Endothelial cell of umbilical vein (primary cell): ENCODE data around the gene LMBR1L. TPM values are rescaled to one million over a fixed set of nuclear protein-coding genes. Genes with fewer than 3 reads are reported as not detected.
"Not testable (repeated sequence)": the region's sequence is repeated elsewhere in the genome, so short reads cannot be mapped to it uniquely, and the experiment has no call there.

Source experiments
- BruUV-seq: library from RNA; stranded (reverse); fragments of 400-500 nt; replicated peaks from 2 replicates; lab custom pipeline; 2021; lab: Mats Ljungman, UMichigan
- CTCF ChIA-PET: fragments of 300-600, 350-600 bp; sonication (Branson Sonifier 250); formaldehyde crosslinking; loops from one replicate; lab custom pipeline; 2021; ENCODE audit warnings: antibody characterized with exemption, inconsistent platforms; lab: Charles Lee
- POLR2A ChIA-PET: fragments of 300-600, 350-600 bp; sonication (Branson Sonifier 250); formaldehyde crosslinking; loops from one replicate; lab custom pipeline; 2021; ENCODE audit warnings: antibody characterized with exemption, inconsistent platforms; lab: Charles Lee
- DNase-seq: peaks from one replicate; pipeline ENCODE4 v3.0.0-alpha.2; 2011; ENCODE audit warnings: low read depth, low spot score
- FAIRE-seq: peaks from 2 replicates; lab custom pipeline; 2011; peaks lifted over from hg19 to GRCh38; lab: Jason Lieb, UNC
- H2AFZ ChIP-seq: 2 replicates; pipeline ENCODE4 v1.6.0; 2012; ENCODE audit warnings: low read depth, low read length, control low read depth, inconsistent platforms
- H3K27ac ChIP-seq: 2 replicates; pipeline ENCODE4 v1.5.1; 2011; ENCODE audit warnings: low read depth, mild to moderate bottlenecking, control low read depth, low read length, moderate library complexity; ENCODE audit not compliant: insufficient read depth
- H3K27me3 ChIP-seq, 2 experiments: 2 replicates each; pipeline versions ENCODE4 v1.6.0 to v1.6.1; 2011; ENCODE audit warnings: low read length in 2 of 2, mixed read lengths in 1 of 2; ENCODE audit not compliant: control insufficient read depth in 2 of 2, insufficient read depth in 2 of 2
- H3K36me3 ChIP-seq, 2 experiments: 2 replicates in 1 of 2; 3 replicates in 1 of 2; pipeline ENCODE4 v1.5.1; 2011; ENCODE audit warnings: low read length in 2 of 2, mild to moderate bottlenecking in 1 of 2, moderate library complexity in 1 of 2; ENCODE audit not compliant: control insufficient read depth in 2 of 2, insufficient read depth in 2 of 2; ENCODE audit errors: extremely low read depth in 1 of 2
- H3K4me1 ChIP-seq: 3 replicates; pipeline ENCODE4 v1.5.1; 2011; ENCODE audit warnings: mild to moderate bottlenecking, low read length; ENCODE audit not compliant: control insufficient read depth, insufficient read depth; ENCODE audit errors: extremely low read depth
- H3K4me2 ChIP-seq: 2 replicates; pipeline ENCODE4 v1.6.1; 2011; ENCODE audit warnings: low read length, control low read depth, mixed read lengths; ENCODE audit not compliant: insufficient read depth
- H3K4me3 ChIP-seq, 3 experiments: fragments of 200-600 bp in 1 of 3; sonication (generic), shearing (Covaris generic) in 1 of 3; replicated peaks in 1 of 3; 2 replicates each; pipeline ENCODE4 v1.5.1; 2011 to 2016; ENCODE audit warnings: control low read depth in 3 of 3, low read length in 3 of 3, mild to moderate bottlenecking in 2 of 3, inconsistent platforms in 1 of 3, low read depth in 1 of 3, moderate library complexity in 1 of 3; ENCODE audit not compliant: insufficient read depth in 1 of 3
- H3K79me2 ChIP-seq: 2 replicates; pipeline ENCODE4 v1.6.0; 2012; ENCODE audit warnings: low read length, inconsistent platforms; ENCODE audit not compliant: control insufficient read depth, insufficient read depth
- H3K9ac ChIP-seq: replicated peaks from 2 replicates; pipeline ENCODE3; 2011; ENCODE audit warnings: low read length, control low read depth; ENCODE audit not compliant: insufficient read depth; ENCODE audit errors: extremely low read depth
- H3K9me1 ChIP-seq: replicated peaks from 3 replicates; pipeline ENCODE4 v1.6.0; 2011; ENCODE audit warnings: mild to moderate bottlenecking, low read length; ENCODE audit not compliant: control insufficient read depth, insufficient read depth; ENCODE audit errors: extremely low read depth
- H3K9me3 ChIP-seq: replicated peaks from 2 replicates; pipeline ENCODE4 v1.5.1; 2012; ENCODE audit warnings: low read length, inconsistent platforms; ENCODE audit not compliant: control insufficient read depth, insufficient read depth
- H4K20me1 ChIP-seq: replicated peaks from 2 replicates; pipeline ENCODE3; 2011; ENCODE audit warnings: mild to moderate bottlenecking, low read length; ENCODE audit not compliant: control insufficient read depth, insufficient read depth; ENCODE audit errors: extremely low read depth
- EZH2 ChIP-seq: IDR thresholded peaks from 2 replicates; pipeline ENCODE4 v1.6.1; 2012; ENCODE audit warnings: borderline replicate concordance, low read depth, mild to moderate bottlenecking, moderate library complexity, low read length, inconsistent platforms; ENCODE audit not compliant: severe bottlenecking
- FOS ChIP-seq: IDR thresholded peaks from 2 replicates; pipeline ENCODE4 v1.6.1; 2011; ENCODE audit warnings: mild to moderate bottlenecking, low read length, moderate library complexity, borderline replicate concordance; ENCODE audit not compliant: insufficient read depth
- GATA2 ChIP-seq: IDR thresholded peaks from 2 replicates; pipeline ENCODE4 v1.7.0; 2011; ENCODE audit warnings: low read depth, mild to moderate bottlenecking, moderate library complexity, mixed read lengths, low read length; ENCODE audit not compliant: insufficient read length, insufficient read depth
- JUN ChIP-seq: IDR thresholded peaks from 2 replicates; pipeline ENCODE4 v1.6.1; 2011; ENCODE audit warnings: borderline replicate concordance, low read depth; ENCODE audit not compliant: insufficient read length, insufficient read depth
- MYC ChIP-seq: IDR thresholded peaks from one replicate; pipeline ENCODE4 v1.6.1; 2011; ENCODE audit warnings: mild to moderate bottlenecking, low read depth, low read length
- POLR2A ChIP-seq: IDR thresholded peaks from 2 replicates; pipeline ENCODE4 v1.6.1; 2012; ENCODE audit warnings: low read depth, mild to moderate bottlenecking, control low read depth, low read length
- POLR2AphosphoS5 ChIP-seq: IDR thresholded peaks from 2 replicates; pipeline ENCODE4 v1.6.1; 2012; ENCODE audit warnings: low read depth, mild to moderate bottlenecking, control low read depth, low read length, moderate library complexity; ENCODE audit not compliant: insufficient read depth
- dilution Hi-C: fragments of 300-500 bp; cut with MboI; formaldehyde crosslinking; loops from one replicate; pipeline ENCODE4 v1.15.0; 2019; ENCODE audit warnings: low sequenced_read_pairs; ENCODE audit not compliant: extremely low pct_ligation_motif_present
- intact Hi-C: fragments of 100-400 bp; cut with micrococcal nuclease; formaldehyde crosslinking; loops from one replicate; pipeline ENCODE4 v1.10.0; 2022
- polyA plus RNA-seq, 4 experiments: library from polyadenylated mRNA; depleted of rRNA in 3 of 4; stranded (reverse) in 3 of 4; unstranded in 1 of 4; fragments of >200 nt; gene quantifications; 2 replicates each; pipeline versions ENCODE4 v1.2.1 to v1.2.3, GENCODE V29; 2011 to 2012; ENCODE audit warnings: missing spikeins in 1 of 4
- total RNA-seq: library from RNA; stranded (reverse); gene quantifications from 2 replicates; pipeline ENCODE4 v1.2.3, GENCODE V29; 2021
- TF ChIP-seq, protein P1 (sequence below), 2 donors: IDR thresholded peaks; 1 replicate in 1 of 2; 2 replicates in 1 of 2; pipeline ENCODE4 v1.5.1; 2011; ENCODE audit warnings: low read length in 2 of 2, mild to moderate bottlenecking in 2 of 2, moderate library complexity in 2 of 2, control low read depth in 1 of 2, inconsistent platforms in 1 of 2, low read depth in 1 of 2; ENCODE audit not compliant: insufficient read depth in 1 of 2; ENCODE audit errors: extremely low read depth in 1 of 2
- TF ChIP-seq, protein P2 (sequence below): IDR thresholded peaks from 2 replicates; pipeline ENCODE4 v1.6.1; 2011; ENCODE audit not compliant: insufficient read depth, insufficient read length

Gene LMBR1L
- total and polyA plus RNA-seq, 2 donors (not counting 3 experiments of a cell fraction or from before 2014, with no cell fraction given), result 78.3 to 106 TPM

- DNase-seq (no peak), FAIRE-seq (no peak)
- no peak overlapping the region for H2AFZ ChIP-seq
- no peaks in the 10 kb centered on the region for H4K20me1 ChIP-seq
- no peak overlapping the region for H3K9ac ChIP-seq
- H3K4me3 ChIP-seq, result no peak overlapping the region
- H3K27ac ChIP-seq, result no peak overlapping the region
- no peak overlapping the region for H3K4me2 ChIP-seq
- no TSS peak for BruUV-seq
- no peaks in the 10 kb centered on the region for H3K9me3 ChIP-seq
- H3K4me1 ChIP-seq, result peaks cover under 1% of the 10 kb centered on the region
- H3K9me1 ChIP-seq, result no peaks in the 10 kb centered on the region
- intact Hi-C loops (no loop called here), dilution Hi-C loops (no loop called here)
- TF ChIP-seq EZH2 (no peak), GATA2 (no peak), POLR2A (no peak), JUN (no peak), FOS (no peak), POLR2AphosphoS5 (no peak), MYC (no peak)
- TF ChIP-seq, protein P1, sequence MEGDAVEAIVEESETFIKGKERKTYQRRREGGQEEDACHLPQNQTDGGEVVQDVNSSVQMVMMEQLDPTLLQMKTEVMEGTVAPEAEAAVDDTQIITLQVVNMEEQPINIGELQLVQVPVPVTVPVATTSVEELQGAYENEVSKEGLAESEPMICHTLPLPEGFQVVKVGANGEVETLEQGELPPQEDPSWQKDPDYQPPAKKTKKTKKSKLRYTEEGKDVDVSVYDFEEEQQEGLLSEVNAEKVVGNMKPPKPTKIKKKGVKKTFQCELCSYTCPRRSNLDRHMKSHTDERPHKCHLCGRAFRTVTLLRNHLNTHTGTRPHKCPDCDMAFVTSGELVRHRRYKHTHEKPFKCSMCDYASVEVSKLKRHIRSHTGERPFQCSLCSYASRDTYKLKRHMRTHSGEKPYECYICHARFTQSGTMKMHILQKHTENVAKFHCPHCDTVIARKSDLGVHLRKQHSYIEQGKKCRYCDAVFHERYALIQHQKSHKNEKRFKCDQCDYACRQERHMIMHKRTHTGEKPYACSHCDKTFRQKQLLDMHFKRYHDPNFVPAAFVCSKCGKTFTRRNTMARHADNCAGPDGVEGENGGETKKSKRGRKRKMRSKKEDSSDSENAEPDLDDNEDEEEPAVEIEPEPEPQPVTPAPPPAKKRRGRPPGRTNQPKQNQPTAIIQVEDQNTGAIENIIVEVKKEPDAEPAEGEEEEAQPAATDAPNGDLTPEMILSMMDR (IDR thresholded peaks at IDR 0.05; ENCODE audit: extremely low read depth in 1 of 2, insufficient read depth in 1 of 2, low read depth in 1 of 2, low read length in 2 of 2), result no peak
- TF ChIP-seq, protein P2, sequence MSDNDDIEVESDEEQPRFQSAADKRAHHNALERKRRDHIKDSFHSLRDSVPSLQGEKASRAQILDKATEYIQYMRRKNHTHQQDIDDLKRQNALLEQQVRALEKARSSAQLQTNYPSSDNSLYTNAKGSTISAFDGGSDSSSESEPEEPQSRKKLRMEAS, result no peak
- no peaks in the 10 kb centered on the region for H3K27me3 ChIP-seq
- ChIA-PET CTCF (interaction anchor here (1.3 kb wide), 2 partner anchors 93 to 141 kb away, joined by 3 read pairs; no protein-coding TSS in a partner anchor), POLR2A (no interaction called here)
- no peaks in the 10 kb centered on the region for H3K79me2 ChIP-seq
- H3K36me3 ChIP-seq, result no peaks in the 10 kb centered on the region
These were observed 26.8 kb upstream of the LMBR1L start for GRCh38 chr12:49137476-49137875.

DNA sequence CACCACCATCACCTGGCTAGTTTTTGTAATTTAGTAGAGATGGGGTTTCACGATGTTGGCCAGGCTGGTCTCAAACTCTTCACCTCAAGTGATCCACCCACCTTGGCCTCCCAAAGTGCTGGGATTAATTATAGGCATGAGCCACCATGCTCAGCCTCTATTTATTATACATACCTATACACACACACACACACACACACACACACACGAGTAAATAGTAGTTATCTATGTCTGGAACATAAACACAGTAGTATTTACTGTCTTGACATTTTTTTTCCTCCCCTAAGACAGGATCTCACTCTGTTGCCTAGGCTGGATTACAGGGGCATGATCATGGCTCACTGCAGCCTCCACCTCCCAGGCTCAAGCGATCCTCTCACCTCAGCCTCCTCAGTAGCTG is 26.4 kb upstream of the LMBR1L start:
- H3K36me3 ChIP-seq, intact Hi-C loops, H2AFZ ChIP-seq, H3K9me1 ChIP-seq, H3K4me1 ChIP-seq, dilution Hi-C loops, H3K9me3 ChIP-seq, CTCF ChIA-PET, BruUV-seq, H4K20me1 ChIP-seq, H3K79me2 ChIP-seq, POLR2A ChIA-PET, H3K27ac ChIP-seq, FAIRE-seq, H3K4me2 ChIP-seq, H3K27me3 ChIP-seq, H3K9ac ChIP-seq, H3K4me3 ChIP-seq, DNase-seq: not testable (repeated sequence)
